Stimulated activated CD4-positive, alpha-beta T cell treated with anti-CD3 and anti-CD28 coated beads, Interleukin-12 subunit alpha, Interleukin-12 subunit beta, amount 100 ng/mL, for 24 hours (primary cell): ENCODE data around the gene INPP5A.

Source experiments
- DNase-seq, 2 experiments: peaks; one replicate each; pipeline ENCODE4 v3.0.0-alpha.2; 2020; ENCODE audit warnings: low read depth in 2 of 2

Gene INPP5A

DNA sequence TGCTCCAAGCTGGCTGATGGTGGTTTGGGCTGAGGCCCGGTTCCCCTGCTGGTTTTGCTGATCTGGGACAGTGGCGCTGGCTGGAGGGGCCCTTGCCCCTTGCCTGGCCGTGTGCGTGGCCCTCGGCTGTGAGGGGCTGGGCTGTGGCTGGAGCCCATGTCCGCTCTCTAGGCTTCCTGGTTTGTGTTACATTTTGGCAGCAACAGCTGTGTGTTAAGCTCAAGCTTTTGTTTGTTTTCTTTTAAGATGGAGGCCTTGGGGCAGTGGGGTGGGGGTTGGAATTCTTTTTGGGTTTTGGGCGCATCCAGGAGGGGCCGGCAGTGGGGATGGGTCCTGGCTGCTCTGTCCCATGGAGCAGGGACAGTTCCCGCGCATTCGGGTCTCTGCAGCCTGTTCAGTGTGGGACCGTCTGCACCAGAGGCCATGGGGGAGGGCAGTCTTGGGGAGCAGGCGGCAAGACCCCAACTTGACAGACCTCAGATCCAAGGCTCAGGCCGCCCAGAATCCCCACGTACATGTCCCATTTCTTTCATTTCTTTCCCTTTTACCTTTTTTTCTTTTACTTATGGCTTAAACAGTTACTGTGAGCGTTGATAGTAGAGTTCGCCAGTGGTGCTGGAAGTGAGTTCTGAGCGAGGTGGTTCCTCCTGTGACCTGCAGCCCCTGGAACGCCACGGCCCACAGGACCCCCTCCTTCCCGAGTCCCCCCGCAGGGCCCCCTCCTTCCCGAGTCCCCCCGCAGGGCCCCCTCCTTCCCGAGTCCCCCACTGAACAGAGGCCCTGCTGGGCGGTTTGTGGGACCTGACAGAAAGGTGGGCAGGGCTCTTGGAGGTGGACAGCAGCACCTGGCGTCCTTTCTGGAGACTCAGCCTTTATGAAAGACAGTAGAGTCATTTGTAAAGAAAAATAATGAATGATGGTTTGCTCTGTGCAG, 75.3 kb downstream of the INPP5A start:
- DNase-seq: no peak

GRCh38 chr10:132613566-132614348, 76.2 kb downstream of the INPP5A start:
- DNase-seq: no peak

- DNase-seq: no peak
Observed at GRCh38 chr10:132614431-132615340, 77.1 kb downstream of the INPP5A start.

DNA sequence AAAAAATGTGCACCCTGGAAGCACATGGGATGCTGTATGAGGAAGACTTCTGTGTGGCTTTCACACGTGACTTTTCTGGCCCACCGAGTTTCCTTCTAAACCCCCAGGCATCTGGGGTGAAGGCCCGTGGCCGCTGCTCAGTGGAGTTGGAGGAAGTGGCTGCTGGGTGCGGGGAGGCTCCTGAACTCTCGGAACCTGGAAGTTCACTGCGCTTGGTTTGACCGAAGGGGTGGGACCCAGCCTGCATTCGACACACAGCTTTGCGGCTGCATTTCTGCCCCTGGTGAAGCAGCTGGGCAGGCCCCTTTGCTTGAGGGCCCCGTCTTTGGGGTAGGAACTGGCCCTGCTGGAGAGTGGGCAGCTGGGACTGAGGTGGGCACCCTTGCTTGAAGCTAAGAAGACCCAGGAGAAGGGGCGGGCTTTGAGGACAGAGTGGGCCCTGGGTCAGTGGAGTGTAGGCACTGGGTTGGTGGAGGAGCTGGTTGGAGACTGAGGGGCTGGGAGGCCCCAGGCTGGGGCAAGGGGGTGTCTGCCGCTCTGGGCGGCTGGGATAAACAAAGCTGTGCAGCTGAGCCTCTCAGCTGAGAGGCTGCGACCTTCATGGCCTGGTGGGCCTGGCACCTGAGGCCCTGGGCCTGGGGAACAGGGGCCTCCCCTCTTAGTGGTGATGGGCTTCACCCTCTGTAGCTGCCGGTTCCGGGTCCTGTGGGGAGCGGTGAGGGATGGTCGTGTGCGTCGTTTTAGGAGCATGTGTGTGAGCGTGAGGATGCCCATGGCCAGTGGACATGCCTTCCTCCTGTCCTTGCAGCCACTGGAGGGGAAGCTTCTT, 78.0 kb downstream of the INPP5A start:
- no peak for DNase-seq

- peak in 1 of 2 experiments; percentile 62 for DNase-seq
Observed at GRCh38 chr10:132616170-132616995, 78.8 kb downstream of the INPP5A start.

GRCh38 chr10:132616996-132617736, 79.6 kb downstream of the INPP5A start:
- no peak for DNase-seq

GRCh38 chr10:132617737-132618052, 80.1 kb downstream of the INPP5A start:
- no peak for DNase-seq

DNA sequence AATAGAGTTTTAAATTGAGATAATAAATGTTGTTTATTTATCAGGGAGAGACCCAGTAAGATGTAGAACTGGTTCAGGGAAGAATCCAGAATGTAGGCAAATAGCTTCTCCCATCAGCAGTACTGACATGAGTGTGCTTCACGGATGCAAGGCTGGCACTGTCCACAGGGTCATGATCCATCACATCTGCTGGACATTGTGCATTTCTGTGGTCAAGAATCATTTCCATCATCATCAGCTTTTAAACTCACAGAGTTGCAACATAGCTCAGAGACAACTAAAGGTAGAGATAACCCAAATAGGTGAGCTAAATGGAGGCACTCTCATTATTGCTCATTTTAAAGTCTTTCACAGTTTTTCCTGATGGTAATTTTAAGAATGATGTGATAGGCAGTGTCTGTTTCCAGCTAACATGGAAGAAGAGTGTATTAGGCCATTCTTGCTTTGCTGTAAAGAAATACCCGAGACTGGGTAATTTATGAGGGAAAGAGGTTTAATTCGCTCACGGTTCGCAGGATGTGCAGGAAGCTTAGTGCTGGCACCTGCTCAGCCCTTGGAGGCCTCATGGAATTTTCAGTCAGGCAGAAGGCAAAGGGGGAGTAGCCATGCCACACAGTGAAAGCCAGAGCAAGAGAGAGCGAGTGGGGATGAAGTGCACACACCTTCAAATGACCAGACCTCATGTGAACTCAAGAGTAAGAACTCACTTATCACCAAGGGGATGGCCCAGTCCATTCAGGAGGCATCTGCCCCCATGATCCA, 80.8 kb downstream of the INPP5A start:
- DNase-seq: no peak

DNA sequence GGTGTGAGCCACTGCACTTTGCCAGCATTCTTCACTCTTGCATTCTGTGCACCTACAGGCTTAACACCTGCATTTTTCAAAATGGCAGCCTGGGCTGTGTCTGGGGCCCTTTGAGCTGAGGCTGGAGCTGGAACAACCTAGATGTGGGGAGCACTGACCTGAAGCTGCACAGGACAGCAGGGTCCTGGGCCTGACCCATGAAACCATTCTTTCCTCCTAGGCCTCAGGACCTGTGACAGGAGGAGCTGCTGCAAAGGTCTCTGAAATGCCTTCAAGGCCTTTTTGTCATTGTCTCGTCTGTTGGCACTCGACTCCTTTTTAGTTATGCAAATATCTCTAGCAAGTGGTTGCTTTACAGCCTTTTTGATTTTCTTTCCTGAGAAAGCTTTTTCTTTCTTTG, 82.3 kb downstream of the INPP5A start:
- no peak for DNase-seq

DNA sequence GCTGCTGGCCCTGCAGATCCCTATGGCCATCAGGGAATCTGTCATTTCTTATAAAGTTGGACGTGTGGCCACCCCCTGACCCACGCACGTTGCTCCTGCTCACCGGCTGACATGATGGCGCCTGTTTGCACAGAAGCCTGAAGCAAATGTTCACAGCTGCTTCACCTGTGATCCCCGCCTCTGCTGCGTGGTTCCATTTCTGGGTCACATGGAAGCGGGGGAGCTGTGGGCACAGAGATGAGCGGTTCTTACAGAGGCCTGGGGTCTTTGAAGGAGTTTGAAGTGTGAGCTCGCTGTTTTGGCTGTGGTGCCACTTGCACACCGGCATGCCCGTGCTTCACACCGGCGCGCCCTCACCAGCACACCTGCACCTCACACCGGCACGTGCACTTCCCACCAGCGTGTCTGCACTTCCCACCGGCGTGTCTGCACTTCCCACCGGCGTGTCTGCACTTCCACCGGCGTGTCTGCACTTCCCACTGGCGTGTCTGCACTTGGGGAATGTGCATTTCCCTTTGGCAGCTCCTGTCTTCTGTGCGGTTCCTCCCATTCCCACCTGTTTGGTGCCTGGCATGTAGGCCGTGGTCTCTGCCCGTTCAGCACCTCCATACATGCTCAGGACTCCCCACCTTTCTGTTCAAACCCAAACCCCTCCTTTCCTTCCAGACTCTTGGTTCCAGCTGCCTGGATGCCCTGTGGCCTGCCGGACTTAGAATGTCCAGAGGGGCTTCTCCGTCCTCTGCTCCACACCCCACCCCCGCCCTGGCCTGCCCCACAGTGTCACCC, 86.7 kb downstream of the INPP5A start:
- no peak for DNase-seq

DNA sequence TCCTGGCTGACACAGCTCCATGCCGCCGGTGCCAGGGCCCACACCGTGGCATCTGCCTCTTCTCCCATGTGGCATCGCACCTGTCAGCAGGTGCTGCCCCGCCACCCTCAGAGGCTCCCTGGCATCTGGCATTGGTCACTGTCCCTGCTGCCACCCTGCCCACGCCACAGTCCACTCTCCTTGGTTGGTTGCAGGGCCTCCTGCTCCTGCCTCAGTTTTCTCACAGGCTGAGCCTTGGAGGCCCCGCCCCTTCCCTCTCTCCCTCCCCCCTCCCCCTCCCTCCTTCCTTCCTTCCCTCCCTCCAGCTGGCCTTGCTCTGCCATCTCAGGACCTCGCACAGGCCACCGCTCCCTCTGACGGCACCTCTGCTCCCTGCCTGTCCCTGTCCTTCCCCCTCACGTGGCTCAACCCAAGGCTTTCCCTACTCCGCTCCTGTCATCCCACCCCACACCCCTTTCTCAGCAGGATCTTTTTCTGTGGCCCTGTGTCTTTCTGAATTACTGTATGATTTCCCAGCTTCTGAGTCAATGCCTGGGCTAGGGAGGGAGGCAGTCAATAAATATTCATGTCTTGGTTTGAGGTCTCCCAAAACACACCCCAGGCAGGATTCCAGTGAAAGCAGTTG, 87.4 kb downstream of the INPP5A start:
- no peak for DNase-seq

DNA sequence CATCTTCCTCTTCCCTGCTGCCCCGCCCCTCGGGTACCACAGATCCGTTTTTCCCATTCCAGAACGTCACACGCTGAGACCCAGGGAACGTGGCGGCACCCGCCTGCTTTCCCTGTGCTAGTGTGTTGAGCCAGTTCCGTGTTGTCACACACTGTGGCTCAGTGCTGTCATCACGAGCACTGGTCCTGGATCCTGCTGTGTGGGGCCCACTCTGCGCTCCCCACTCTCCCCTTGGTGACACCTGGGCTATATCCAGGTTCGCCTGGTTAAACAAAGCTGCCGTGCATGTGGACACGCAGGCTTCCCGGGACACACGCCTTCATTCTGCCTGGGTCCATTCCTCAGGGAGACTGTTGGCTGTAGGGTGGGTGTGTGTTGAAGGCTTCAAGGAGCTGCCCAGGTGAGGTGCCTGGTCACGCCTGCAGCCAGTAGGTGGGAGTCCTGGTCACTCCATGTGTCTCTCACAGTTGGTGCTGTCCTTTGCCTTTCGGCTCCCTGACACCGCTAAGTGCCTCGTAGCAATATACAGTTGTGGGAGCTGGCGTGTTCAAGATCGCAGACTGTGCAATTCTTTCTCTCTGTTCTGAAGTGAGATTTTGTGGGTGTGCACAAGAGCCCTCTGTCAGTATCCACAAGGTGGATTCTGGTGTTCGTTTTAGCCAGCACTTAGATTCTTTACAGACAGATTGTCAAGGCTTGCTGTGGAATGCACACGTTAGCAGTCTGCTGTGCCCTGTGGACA, 88.6 kb downstream of the INPP5A start:
- DNase-seq: no peak

DNA sequence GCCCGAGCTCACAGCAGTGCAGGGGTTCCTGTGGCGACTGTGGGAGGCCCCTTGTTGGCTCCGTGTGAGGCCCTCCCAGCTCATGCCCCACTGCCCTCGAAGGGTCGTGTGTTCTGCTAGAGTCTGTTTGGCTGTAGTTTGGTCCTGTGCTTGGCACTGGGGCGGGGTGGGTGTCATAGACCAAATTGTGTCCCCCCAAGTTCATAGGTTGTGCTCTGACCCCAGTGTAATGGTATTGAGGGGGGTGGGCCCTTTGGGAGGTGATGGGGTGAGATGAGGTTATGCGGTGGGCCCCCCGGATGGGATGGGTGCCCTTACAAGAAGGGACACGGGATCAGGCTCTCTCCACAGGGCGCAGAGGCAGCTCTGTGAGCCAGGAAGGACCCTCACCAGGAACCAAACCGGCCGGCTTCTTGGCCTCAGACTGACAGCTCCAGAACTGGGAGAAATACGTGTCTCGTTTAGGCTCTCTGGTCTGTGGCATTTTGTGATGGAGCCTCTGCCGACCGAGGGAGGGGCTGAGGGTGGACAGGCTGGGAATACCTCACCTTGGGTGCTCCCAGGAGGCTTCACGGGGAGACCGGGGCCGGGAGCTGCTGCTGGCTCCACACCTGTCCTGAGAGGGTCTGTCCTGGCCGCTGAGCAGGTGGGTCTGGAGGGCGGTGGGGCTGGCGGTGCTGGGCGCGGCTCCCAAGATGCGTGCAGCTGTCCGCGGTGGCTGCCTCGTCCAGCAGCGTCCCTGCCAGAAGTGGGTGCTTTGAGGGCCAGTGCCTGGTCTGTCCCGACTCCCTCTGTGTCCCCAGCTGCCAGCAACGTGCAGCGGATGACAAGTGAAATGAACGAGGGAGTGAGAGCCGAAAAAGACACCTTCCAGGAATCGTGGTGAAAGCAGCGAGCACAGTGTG, 89.4 kb downstream of the INPP5A start:
- no peak for DNase-seq

- no peak for DNase-seq
Observed at GRCh38 chr10:132627666-132628531, 90.3 kb downstream of the INPP5A start.
